K562 (cell line): Measurements from ENCODE around the gene SMNDC1.

Experiments
- CBX1 ChIP-seq: sonication (generic); IDR thresholded peaks from 2 replicates; pipeline ENCODE4 v1.6.1; 2016; ENCODE audit warnings: antibody characterized with exemption, low read depth, mild to moderate bottlenecking
- CHD2 ChIP-seq: IDR thresholded peaks from 2 replicates; pipeline ENCODE4 v1.6.1; 2011; ENCODE audit warnings: low read depth, low read length
- DIDO1 ChIP-seq: fragments of 450-650 bp; IDR thresholded peaks from 2 replicates; pipeline ENCODE4 v1.6.1; 2016; ENCODE audit warnings: low read depth, missing biosample characterization, missing genetic modification characterization
- FOXK1 ChIP-seq: sonication (generic); formaldehyde crosslinking; IDR thresholded peaks from 2 replicates; pipeline ENCODE4 v1.8.0; 2022; ENCODE audit warnings: missing genetic modification reagents, mild to moderate bottlenecking, borderline replicate concordance
- RAD21 ChIP-seq, 2 experiments: fragments of 250-450 bp in 1 of 2; fragments of 450-650 bp in 1 of 2; sonication (Bioruptor Pico) in 1 of 2; formaldehyde crosslinking in 1 of 2; IDR thresholded peaks in 1 of 2; conservative IDR thresholded peaks in 1 of 2; 2 replicates each; pipeline versions ENCODE4 v1.4.0 to v1.8.0; 2020 to 2022; ENCODE audit warnings: mild to moderate bottlenecking in 2 of 2, moderate library complexity in 1 of 2
- ZNF232 ChIP-seq: sonication (generic); formaldehyde crosslinking; IDR thresholded peaks from 2 replicates; pipeline ENCODE4 v1.8.0; 2022; ENCODE audit warnings: mild to moderate bottlenecking, missing genetic modification reagents
- TF ChIP-seq, protein P1 (sequence below), 3 experiments: IDR thresholded peaks in 2 of 3; conservative IDR thresholded peaks in 1 of 3; 2 replicates each; pipeline ENCODE4 v1.5.1; 2011 to 2012; ENCODE audit warnings: low read length in 3 of 3, mild to moderate bottlenecking in 3 of 3, control low read depth in 2 of 3, improper control_type of control experiment in 1 of 3, inconsistent platforms in 1 of 3, low read depth in 1 of 3, mixed read lengths in 1 of 3, moderate library complexity in 1 of 3; ENCODE audit not compliant: insufficient read depth in 2 of 3

DNA sequence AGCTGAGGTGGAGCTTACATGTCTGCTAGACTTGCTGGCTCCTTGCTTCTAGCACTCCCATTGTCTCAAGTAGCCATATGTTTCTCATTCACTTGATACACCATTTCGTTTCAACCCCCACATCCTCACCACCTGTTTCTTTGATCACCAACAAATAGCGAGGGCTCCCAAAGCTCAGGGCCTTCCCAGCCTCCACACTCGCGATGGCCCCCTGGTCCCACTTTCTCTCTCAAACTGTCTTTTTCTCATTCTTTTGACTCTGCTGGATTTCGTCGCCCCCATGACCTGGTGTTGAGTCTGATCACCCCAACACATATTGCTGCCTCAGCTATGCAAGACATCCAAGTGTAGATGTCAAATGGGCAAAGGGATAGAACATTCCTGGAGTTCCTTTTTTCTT, 26.0 kb upstream of the SMNDC1 start:
- no peak for TF ChIP-seq DIDO1 (tag)
- TF ChIP-seq CHD2: no peak
- no peak for TF ChIP-seq ZNF232 (CRISPR knock-in tag)
- TF ChIP-seq, protein P1, sequence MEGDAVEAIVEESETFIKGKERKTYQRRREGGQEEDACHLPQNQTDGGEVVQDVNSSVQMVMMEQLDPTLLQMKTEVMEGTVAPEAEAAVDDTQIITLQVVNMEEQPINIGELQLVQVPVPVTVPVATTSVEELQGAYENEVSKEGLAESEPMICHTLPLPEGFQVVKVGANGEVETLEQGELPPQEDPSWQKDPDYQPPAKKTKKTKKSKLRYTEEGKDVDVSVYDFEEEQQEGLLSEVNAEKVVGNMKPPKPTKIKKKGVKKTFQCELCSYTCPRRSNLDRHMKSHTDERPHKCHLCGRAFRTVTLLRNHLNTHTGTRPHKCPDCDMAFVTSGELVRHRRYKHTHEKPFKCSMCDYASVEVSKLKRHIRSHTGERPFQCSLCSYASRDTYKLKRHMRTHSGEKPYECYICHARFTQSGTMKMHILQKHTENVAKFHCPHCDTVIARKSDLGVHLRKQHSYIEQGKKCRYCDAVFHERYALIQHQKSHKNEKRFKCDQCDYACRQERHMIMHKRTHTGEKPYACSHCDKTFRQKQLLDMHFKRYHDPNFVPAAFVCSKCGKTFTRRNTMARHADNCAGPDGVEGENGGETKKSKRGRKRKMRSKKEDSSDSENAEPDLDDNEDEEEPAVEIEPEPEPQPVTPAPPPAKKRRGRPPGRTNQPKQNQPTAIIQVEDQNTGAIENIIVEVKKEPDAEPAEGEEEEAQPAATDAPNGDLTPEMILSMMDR (IDR thresholded peaks at IDR 0.05 in 2 of 3, conservative IDR thresholded peaks at IDR 0.05 in 1 of 3; ENCODE audit: insufficient read depth in 2 of 3, low read depth in 1 of 3, low read length in 3 of 3): no peak
- TF ChIP-seq FOXK1 (CRISPR knock-in tag): no peak
- TF ChIP-seq RAD21 (CRISPR knock-in tag; conservative IDR thresholded peaks at IDR 0.05 in 1 of 2, IDR thresholded peaks at IDR 0.05 in 1 of 2): no peak
- TF ChIP-seq CBX1: no peak
